ENCODE data around the gene SLA2. TPM values are rescaled to one million over a fixed set of nuclear protein-coding genes. Genes with fewer than 3 reads are reported as not detected.
A peak's percentile ranks its signal among the peaks of the same experiment; 100 is the strongest.
"Not testable (repeated sequence)": the region's sequence is repeated elsewhere in the genome, so short reads cannot be mapped to it uniquely, and the experiment has no call there.

Gene SLA2
- total and polyA plus RNA-seq, 5 experiments from 2014 or later, result 18.9 to 34.4 (median 22.2) TPM

- H3K4me3 Mint-ChIP-seq, result peak overlapping the region in 6 of 10 donors; percentile 12 to 64 (median 37)
- peaks cover 0 to 86% (median 31%) of the 10 kb centered on the region in 3 donors for H3K36me3 Mint-ChIP-seq
- ATAC-seq (no peak), DNase-seq (peak in 1 of 10 donors; percentile 46)
- no peaks in the 10 kb centered on the region for H3K9me3 Mint-ChIP-seq
- POLR2A ChIA-PET, result interaction anchor here (1.3 to 6.7 kb wide), 6 partner anchors 12 to 55 kb away, joined by 3 to 108 read pairs (median 7); partner anchors contain the start of genes RAB5IF, SLA2 and TGIF2
- peaks cover 30 to 77% (median 71%) of the 10 kb centered on the region in 4 donors for H3K4me1 Mint-ChIP-seq
- H3K27ac Mint-ChIP-seq, result peak overlapping the region; percentile 22 to 98 (median 84)
- no peaks in the 10 kb centered on the region for H3K27me3 Mint-ChIP-seq
These were observed 17.9 kb downstream of the SLA2 start for GRCh38 chr20:36628076-36628475.

DNA sequence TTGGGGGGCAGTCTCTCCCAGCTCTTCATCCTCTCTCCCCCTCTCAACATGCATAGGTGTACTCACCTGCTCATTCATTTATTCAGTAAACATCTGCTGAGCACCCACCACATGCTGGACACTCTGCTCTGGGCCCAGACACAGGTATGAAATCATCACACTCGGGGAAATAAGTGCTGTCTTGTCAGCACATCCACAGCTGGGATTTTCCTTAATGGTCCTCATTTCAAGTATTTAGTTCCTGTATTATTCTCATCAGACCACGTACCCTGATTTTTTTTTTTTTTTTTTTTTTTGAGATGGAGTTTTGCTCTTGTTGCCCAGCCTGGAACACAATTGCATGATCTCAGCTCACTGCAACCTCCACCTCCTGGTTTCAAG, 21.1 kb downstream of the SLA2 start:
- H3K36me3 Mint-ChIP-seq, result peaks cover 0 to 81% (median 20%) of the 10 kb centered on the region in 3 donors
- ATAC-seq (no peak), DNase-seq (no peak)
- peak overlapping the region; percentile 24 to 95 (median 83) for H3K27ac Mint-ChIP-seq
- no peak overlapping the region for H3K4me3 Mint-ChIP-seq
- no peaks in the 10 kb centered on the region for H3K9me3 Mint-ChIP-seq
- H3K27me3 Mint-ChIP-seq, result no peaks in the 10 kb centered on the region
- POLR2A ChIA-PET, result interaction anchor here (0.6 to 1.6 kb wide), 9 partner anchors 11 to 366 kb away, joined by 3 to 6 read pairs (median 4); partner anchors contain the start of gene SLA2
- H3K4me1 Mint-ChIP-seq, result peaks cover 26 to 62% (median 61%) of the 10 kb centered on the region in 4 donors

DNA sequence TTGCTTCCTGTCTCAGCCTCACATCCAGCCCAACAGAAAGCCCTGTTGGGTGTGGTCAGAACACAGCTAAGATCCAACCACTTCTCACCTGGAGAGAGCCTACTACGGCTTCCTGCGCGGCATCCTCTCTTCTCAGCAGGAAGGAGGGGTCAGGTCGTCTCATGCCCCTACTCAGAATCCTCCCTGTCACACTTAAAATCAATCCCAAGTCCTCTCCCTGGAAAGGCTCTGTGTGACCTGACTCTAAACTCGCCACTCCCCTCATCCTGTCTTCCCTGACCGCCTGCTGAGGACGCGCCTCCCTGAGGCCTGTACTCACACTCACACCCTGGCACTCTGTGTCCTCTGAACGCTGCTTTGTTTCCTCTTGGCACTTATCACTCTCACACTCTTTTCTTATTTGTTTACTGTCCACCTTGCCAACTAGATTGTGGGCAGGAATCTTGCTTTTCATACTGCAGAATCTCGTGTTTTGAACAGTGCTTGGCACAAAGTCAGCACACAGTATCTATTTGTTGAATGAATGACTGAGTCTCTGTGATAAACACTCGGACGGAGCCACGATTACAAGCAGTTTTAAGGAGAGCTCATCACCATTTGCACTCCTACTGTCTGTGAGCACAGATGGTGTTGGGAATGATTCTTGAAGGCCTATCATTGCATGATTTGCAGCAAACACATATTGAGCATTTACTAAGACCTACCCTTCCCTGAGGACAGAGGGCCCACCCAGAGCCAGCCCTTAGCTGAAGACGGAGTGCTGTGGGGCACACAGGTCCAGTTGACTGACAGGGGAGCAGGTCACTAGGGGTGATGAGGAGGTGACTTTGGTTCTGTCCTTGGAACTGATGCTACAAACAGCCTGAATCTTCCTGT, 21.7 kb downstream of the SLA2 start:
- peaks cover 0 to 77% (median 19%) of the 10 kb centered on the region in 3 donors for H3K36me3 Mint-ChIP-seq
- POLR2A ChIA-PET, result interaction anchor here (0.6 to 1.6 kb wide), 10 partner anchors 10 to 367 kb away, joined by 3 to 9 read pairs (median 4); partner anchors contain the start of gene SLA2
- peaks cover 22 to 56% (median 54%) of the 10 kb centered on the region in 4 donors for H3K4me1 Mint-ChIP-seq
- peak overlapping the region in 6 of 10 donors; percentile 5 to 67 (median 42) for H3K4me3 Mint-ChIP-seq
- peak in 1 of 2 donors; percentile 47 for ATAC-seq
- H3K27me3 Mint-ChIP-seq, result no peaks in the 10 kb centered on the region
- H3K27ac Mint-ChIP-seq, result peak overlapping the region; percentile 70 to 95 (median 83)
- no peak for DNase-seq
- H3K9me3 Mint-ChIP-seq, result no peaks in the 10 kb centered on the region

DNA sequence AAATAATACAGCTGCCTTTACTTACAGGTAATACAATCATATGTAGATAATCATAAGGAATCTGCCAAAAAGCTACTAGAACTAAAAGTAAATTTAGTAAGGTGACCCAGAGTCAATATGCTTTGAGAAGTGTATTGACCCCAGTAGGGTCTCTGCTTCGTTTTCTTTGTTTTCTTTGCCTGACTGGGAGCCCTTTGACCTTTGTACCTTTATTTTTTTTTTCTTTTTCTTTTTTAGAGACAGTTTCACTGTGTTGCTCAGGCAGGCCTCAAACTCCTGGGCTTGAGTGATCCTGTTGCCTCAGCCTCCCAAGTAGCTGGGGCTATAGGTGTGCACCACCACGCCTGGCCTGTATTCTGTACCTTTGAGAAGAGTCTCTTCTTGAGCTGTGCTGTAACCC, 22.6 kb downstream of the SLA2 start:
- H3K4me3 Mint-ChIP-seq, result no peak overlapping the region

GRCh38 chr20:36620917-36621316, 25.1 kb downstream of the SLA2 start:
- Mint-ChIP-seq H3K9me3 (no peaks in the 10 kb centered on the region), H3K36me3 (peaks cover 0 to 61% (median 7%) of the 10 kb centered on the region in 3 donors), H3K27me3 (no peaks in the 10 kb centered on the region), H3K27ac (peak overlapping the region; percentile 10 to 90 (median 66)), H3K4me1 (peaks cover 17 to 34% (median 30%) of the 10 kb centered on the region in 4 donors), H3K4me3 (no peak overlapping the region)
- POLR2A ChIA-PET, result no interaction called here
- ATAC-seq, result no peak
- no peak for DNase-seq

More for the DNA sequence above, 22.6 kb downstream of the SLA2 start:
- peaks cover 0 to 79% (median 17%) of the 10 kb centered on the region in 3 donors for H3K36me3 Mint-ChIP-seq
- no peaks in the 10 kb centered on the region for H3K9me3 Mint-ChIP-seq
- DNase-seq (no peak), ATAC-seq (no peak)
- peak overlapping the region; percentile 30 to 95 (median 79) for H3K27ac Mint-ChIP-seq
- H3K27me3 Mint-ChIP-seq, result no peaks in the 10 kb centered on the region
- POLR2A ChIA-PET, result interaction anchor here (0.7 to 1.6 kb wide), 6 partner anchors 9 to 58 kb away, joined by 3 to 9 read pairs (median 5); partner anchors contain the start of gene SLA2
- peaks cover 20 to 49% (median 48%) of the 10 kb centered on the region in 4 donors for H3K4me1 Mint-ChIP-seq

GRCh38 chr20:36614781-36615557, 31.0 kb downstream of the SLA2 start:
- DNase-seq (no peak), ATAC-seq (no peak)
- Mint-ChIP-seq H3K9me3 (no peaks in the 10 kb centered on the region), H3K27ac (peak overlapping the region in 8 of 10 donors; percentile 9 to 77 (median 43)), H3K4me3 (no peak overlapping the region), H3K4me1 (peaks cover 11 to 30% (median 13%) of the 10 kb centered on the region in 4 donors), H3K36me3 (peaks cover 0 to 72% (median 8%) of the 10 kb centered on the region in 3 donors), H3K27me3 (no peaks in the 10 kb centered on the region)
- POLR2A ChIA-PET, result interaction anchor here (1.5 to 7.0 kb wide), 2 partner anchors 9 to 29 kb away, joined by 6 to 65 read pairs; partner anchors contain the start of gene SLA2

DNA sequence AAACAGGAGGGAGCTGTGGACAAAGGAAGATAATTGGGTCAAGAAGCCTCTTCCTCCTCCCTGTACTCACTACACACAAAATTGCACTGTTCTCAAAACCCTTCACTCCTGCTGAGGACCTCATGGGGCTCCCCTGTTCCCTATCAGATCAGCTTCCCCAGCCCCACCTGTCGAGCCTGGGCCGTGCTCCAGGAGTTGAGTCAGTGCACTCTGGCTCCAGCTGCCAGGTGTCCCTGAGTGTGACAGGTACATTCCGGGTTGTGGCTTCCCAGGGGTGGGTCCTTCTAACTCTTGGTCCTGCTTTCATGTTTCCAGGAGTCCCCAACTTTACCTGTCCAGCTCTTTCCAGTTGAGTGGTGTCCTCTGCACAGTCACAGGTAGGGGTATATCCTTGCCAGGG, 32.0 kb downstream of the SLA2 start:
- ATAC-seq, result no peak
- peak overlapping the region in 1 of 10 donors; percentile 45 for H3K4me3 Mint-ChIP-seq
- H3K4me1 Mint-ChIP-seq, result peaks cover 11 to 33% (median 14%) of the 10 kb centered on the region in 4 donors
- peaks cover 0 to 79% (median 10%) of the 10 kb centered on the region in 3 donors for H3K36me3 Mint-ChIP-seq
- no peaks in the 10 kb centered on the region for H3K9me3 Mint-ChIP-seq
- peak overlapping the region in 9 of 10 donors; percentile 9 to 81 (median 52) for H3K27ac Mint-ChIP-seq
- no peaks in the 10 kb centered on the region for H3K27me3 Mint-ChIP-seq
- POLR2A ChIA-PET, result interaction anchor here (0.9 to 7.0 kb wide), 3 partner anchors 10 to 30 kb away, joined by 3 to 65 read pairs (median 6); partner anchors contain the start of gene SLA2
- no peak for DNase-seq

- Mint-ChIP-seq H3K9me3 (no peaks in the 10 kb centered on the region), H3K4me3 (no peak overlapping the region), H3K4me1 (peaks cover 15 to 42% (median 25%) of the 10 kb centered on the region in 4 donors), H3K27ac (peak overlapping the region in 7 of 10 donors; percentile 29 to 50 (median 46)), H3K36me3 (peaks cover 0 to 78% (median 10%) of the 10 kb centered on the region in 3 donors), H3K27me3 (no peaks in the 10 kb centered on the region)
- DNase-seq, result no peak
- POLR2A ChIA-PET, result interaction anchor here (0.6 to 7.0 kb wide), 3 partner anchors 32 to 78 kb away, joined by 3 to 65 read pairs (median 3); partner anchors contain the start of gene SLA2
- no peak for ATAC-seq
These were observed 34.4 kb downstream of the SLA2 start for GRCh38 chr20:36611625-36612024.

DNA sequence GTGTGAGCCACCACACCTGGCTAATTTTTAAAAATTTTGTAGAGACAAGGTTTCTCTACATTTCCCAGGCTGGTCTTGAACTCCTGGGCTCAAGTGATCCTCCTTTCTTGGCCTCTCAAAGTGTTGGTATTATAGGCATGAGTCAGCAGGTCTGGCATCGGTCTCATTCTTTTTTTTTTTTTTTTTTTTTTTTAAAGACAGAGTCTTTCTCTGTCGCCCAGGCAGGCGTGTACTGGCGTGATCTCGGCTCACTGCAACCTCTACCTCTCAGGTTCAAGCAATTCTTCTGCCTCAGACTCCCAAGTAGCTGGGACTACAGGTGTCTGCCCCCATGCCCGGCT, 37.6 kb downstream of the SLA2 start:
- peaks cover 0 to 56% (median 5%) of the 10 kb centered on the region in 3 donors for H3K36me3 Mint-ChIP-seq
- peaks cover 20 to 50% (median 36%) of the 10 kb centered on the region in 4 donors for H3K4me1 Mint-ChIP-seq
- H3K4me3 Mint-ChIP-seq, result peak overlapping the region in 2 of 10 donors; percentile 15 to 96
- H3K9me3 Mint-ChIP-seq, H3K27me3 Mint-ChIP-seq, DNase-seq, ATAC-seq: not testable (repeated sequence)
- POLR2A ChIA-PET, result interaction anchor here (0.7 to 7.0 kb wide), 6 partner anchors 13 to 255 kb away, joined by 4 to 65 read pairs (median 6); partner anchors contain the start of gene SLA2
- H3K27ac Mint-ChIP-seq, result peak overlapping the region in 7 of 10 donors; percentile 31 to 98 (median 81)

- peak overlapping the region; percentile 41 to 97 (median 96) for H3K4me3 Mint-ChIP-seq
- peaks cover 0 to 51% (median 5%) of the 10 kb centered on the region in 3 donors for H3K36me3 Mint-ChIP-seq
- no peak for ATAC-seq
- peak overlapping the region; percentile 66 to 99 (median 94) for H3K27ac Mint-ChIP-seq
- peaks cover 18 to 45% (median 30%) of the 10 kb centered on the region in 4 donors for H3K4me1 Mint-ChIP-seq
- no peaks in the 10 kb centered on the region for H3K9me3 Mint-ChIP-seq
- H3K27me3 Mint-ChIP-seq, result no peaks in the 10 kb centered on the region
- DNase-seq, result no peak
- POLR2A ChIA-PET, result interaction anchor here (0.7 to 7.0 kb wide), 7 partner anchors 12 to 256 kb away, joined by 4 to 68 read pairs (median 7); partner anchors contain the start of gene SLA2
These were observed 38.2 kb downstream of the SLA2 start for GRCh38 chr20:36607586-36608387.

All from naive thymus-derived CD8-positive, alpha-beta T cell (primary cell).